ENCODE measurements around the gene HSFX3. TPM values are rescaled to one million over a fixed set of nuclear protein-coding genes. Genes with fewer than 3 reads are reported as not detected.

HSFX3 gene, protein sequence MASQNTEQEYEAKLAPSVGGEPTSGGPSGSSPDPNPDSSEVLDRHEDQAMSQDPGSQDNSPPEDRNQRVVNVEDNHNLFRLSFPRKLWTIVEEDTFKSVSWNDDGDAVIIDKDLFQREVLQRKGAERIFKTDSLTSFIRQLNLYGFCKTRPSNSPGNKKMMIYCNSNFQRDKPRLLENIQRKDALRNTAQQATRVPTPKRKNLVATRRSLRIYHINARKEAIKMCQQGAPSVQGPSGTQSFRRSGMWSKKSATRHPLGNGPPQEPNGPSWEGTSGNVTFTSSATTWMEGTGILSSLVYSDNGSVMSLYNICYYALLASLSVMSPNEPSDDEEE
- not detected for total RNA-seq

DNA sequence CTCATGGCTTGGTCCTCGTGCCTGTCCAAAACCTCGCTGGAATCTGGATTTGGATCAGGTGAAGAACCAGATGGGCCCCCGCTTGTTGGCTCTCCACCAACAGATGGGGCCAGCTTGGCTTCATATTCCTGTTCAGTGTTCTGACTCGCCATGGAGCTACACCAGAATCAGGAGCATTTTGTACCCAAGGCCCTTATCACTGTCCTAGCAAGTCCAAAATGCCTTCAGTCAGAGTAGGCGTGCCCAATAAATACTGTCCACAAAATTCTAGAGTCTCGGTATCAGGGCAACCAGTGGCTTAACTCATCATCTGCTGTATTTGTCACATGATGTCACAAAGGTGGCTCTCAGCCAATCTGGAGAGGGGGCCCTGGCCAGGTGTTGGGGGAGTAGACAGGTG is at the start of gene HSFX3:
HSFX3 (minus strand) TSS at position 224 of the 400 bp plus-strand sequence; CDS start at position 152, 72 bp downstream.

DNA sequence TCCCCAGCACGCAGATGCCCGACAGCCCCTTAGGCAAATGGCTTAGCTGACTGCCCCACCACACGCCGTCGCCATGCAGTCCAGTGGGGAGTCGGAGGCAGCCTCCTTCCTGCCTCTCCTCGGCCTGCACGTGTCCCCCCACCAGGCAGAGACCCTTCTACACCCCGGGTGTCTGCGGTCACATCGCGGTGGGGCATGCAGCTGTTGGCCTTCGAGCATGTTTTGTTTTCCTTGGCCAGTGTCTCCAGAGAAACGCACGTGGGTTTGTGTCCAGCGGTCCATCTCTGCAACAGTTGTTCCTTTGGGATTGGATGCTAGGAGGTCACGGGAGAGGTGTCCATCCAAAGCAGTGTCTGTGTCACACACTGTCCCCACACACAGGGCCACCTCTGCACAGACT is 45.5 kb upstream of the HSFX3 start, which contains the start of gene HSFX2:
HSFX2 (minus strand) TSS at position 101 of the 400 bp plus-strand sequence. CDS start 614 bp downstream, outside the sequence.

GRCh38 chrX:149587359-149587758 is 37.6 kb upstream of the HSFX3 start, which contains the start of gene MAGEA9B:
Gene MAGEA9B, minus strand, starts transcription at chrX:149587459. Its CDS starts 4,280 bp downstream, at chrX:149583179.

GRCh38 chrX:149540621-149541520 is 8.9 kb downstream of the HSFX3 start, which contains the start of gene EOLA1:
Gene EOLA1, plus strand, starts transcription at chrX:149541012. Its CDS starts 4,619 bp downstream, at chrX:149545631.

DNA sequence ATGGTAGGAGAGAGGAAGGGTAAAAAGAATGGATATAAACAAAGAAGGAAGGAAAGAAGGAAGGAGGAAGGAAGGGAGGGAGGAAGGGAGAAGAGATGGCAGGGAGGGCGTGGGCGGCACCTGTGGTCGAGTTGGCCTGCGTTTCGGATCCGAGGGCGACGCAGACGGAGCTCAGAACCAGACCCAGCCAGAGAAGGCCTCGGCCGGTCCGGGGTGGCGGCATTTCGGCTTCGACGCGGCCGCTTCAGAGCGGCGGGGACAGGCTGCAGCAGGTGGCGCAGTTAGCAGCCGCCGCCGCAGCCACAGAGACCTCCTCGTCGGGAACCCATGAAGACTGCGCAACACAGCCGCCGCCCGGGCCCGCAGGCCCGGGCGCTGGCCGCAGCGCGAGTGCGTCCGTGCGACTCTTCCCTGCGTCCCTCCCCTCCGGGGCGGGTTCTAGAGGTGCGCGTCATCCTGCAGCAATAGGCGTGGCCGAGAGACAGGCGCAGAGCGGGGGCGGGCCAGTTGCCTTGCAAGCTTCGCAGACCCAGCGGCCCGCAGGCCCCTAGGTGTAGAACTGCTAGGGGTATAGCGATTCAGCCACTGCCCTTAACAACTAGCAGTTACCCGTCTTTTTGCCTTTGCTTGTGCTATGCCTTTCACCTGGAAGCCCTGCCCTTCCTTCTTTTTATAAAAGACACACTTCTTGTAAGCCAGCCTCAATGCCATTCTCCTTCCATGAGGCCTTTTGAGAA is 44.6 kb downstream of the HSFX3 start, which contains the start of gene IDS:
IDS (minus strand) TSS at position 392 of the 737 bp plus-strand sequence; CDS start at position 223, 169 bp downstream.

Other genes with a start within 250 kb of the HSFX3 start
- gene IDS, start 44.6 kb downstream of the HSFX3 start, total RNA-seq: 153 TPM
- 20.7 TPM for gene EOLA1, start 8.9 kb downstream of the HSFX3 start, total RNA-seq
- gene MAGEA9B, start 37.5 kb upstream of the HSFX3 start, total RNA-seq: not detected
- 1.9 TPM for gene HSFX2, start 45.4 kb upstream of the HSFX3 start, total RNA-seq
- 59.8 TPM for gene TMEM185A, start 81.9 kb upstream of the HSFX3 start, total RNA-seq
- not detected for gene MAGEA11, start 162.1 kb upstream of the HSFX3 start, total RNA-seq
- gene HSFX1, start 224.1 kb upstream of the HSFX3 start, total RNA-seq: 4.4 TPM
- gene MAGEA9, start 232.0 kb upstream of the HSFX3 start, total RNA-seq: not detected